Fibroblast of lung (primary cell): Measurements from ENCODE around the gene GRK5. TPM values are rescaled to one million over a fixed set of nuclear protein-coding genes. Genes with fewer than 3 reads are reported as not detected.

Experiments
- DNase-seq, 2 donors: peaks; one replicate each; pipeline versions ENCODE4 v3.0.0 to v3.0.0-alpha.2; 2010; ENCODE audit warnings: low read depth in 2 of 2
- H2AFZ ChIP-seq: 2 replicates; pipeline ENCODE4 v1.5.1; 2012; ENCODE audit warnings: low read length, control low read depth, inconsistent platforms
- H3K27ac ChIP-seq: 2 replicates; pipeline ENCODE4 v1.5.1; 2011; ENCODE audit warnings: low read length, control low read depth; ENCODE audit not compliant: insufficient read depth
- H3K27me3 ChIP-seq: 2 replicates; pipeline ENCODE4 v1.5.1; 2011; ENCODE audit warnings: mild to moderate bottlenecking, low read length; ENCODE audit not compliant: control insufficient read depth, insufficient read depth
- H3K36me3 ChIP-seq: 2 replicates; pipeline ENCODE4 v1.5.1; 2011; ENCODE audit warnings: low read length; ENCODE audit not compliant: control insufficient read depth, insufficient read depth
- H3K4me1 ChIP-seq: 2 replicates; pipeline ENCODE4 v1.5.1; 2011; ENCODE audit warnings: low read length; ENCODE audit not compliant: control insufficient read depth, insufficient read depth; ENCODE audit errors: extremely low read depth
- H3K4me2 ChIP-seq: 2 replicates; pipeline ENCODE4 v1.5.1; 2011; ENCODE audit warnings: low read length, control low read depth; ENCODE audit not compliant: insufficient read depth; ENCODE audit errors: extremely low read depth
- H3K4me3 ChIP-seq, 4 experiments: fragments of 200-600 bp in 1 of 4; sonication (generic) in 1 of 4; replicated peaks in 1 of 4; 2 replicates each; pipeline ENCODE4 v1.5.1; 2011 to 2016; ENCODE audit warnings: low read length in 4 of 4, low read depth in 3 of 4, mild to moderate bottlenecking in 3 of 4, control low read depth in 2 of 4, inconsistent platforms in 1 of 4, mixed read lengths in 1 of 4; ENCODE audit not compliant: insufficient read depth in 1 of 4; ENCODE audit errors: control extremely low read depth in 1 of 4
- H3K79me2 ChIP-seq: 2 replicates; pipeline ENCODE4 v1.5.1; 2012; ENCODE audit warnings: mild to moderate bottlenecking, low read length, inconsistent platforms; ENCODE audit not compliant: control insufficient read depth, insufficient read depth
- H3K9ac ChIP-seq: 2 replicates; pipeline ENCODE4 v1.5.1; 2011; ENCODE audit warnings: mild to moderate bottlenecking, low read length, control low read depth; ENCODE audit not compliant: insufficient read depth
- H3K9me3 ChIP-seq: 2 replicates; pipeline ENCODE4 v1.5.1; 2012; ENCODE audit warnings: low read depth, low read length; ENCODE audit not compliant: control insufficient read depth, insufficient read depth
- H4K20me1 ChIP-seq: 2 replicates; pipeline ENCODE4 v1.5.1; 2011; ENCODE audit warnings: low read length; ENCODE audit not compliant: control insufficient read depth, insufficient read depth; ENCODE audit errors: extremely low read depth
- EZH2 ChIP-seq: IDR thresholded peaks from 2 replicates; pipeline ENCODE4 v1.5.1; 2012; ENCODE audit warnings: low read length, control low read depth, mild to moderate bottlenecking; ENCODE audit errors: missing control alignments
- polyA plus RNA-seq, 2 donors: library from polyadenylated mRNA; depleted of rRNA in 1 of 2; stranded (reverse) in 1 of 2; unstranded in 1 of 2; fragments of >200 nt; gene quantifications; 2 replicates each; pipeline ENCODE4 v1.2.1, GENCODE V29; 2011 to 2012; ENCODE audit warnings: missing spikeins in 1 of 2
- total RNA-seq: library from RNA; depleted of rRNA; stranded (reverse); fragments of >200 nt; gene quantifications from 2 replicates; pipeline ENCODE4 v1.2.1, GENCODE V29; 2014
- TF ChIP-seq, protein P1 (sequence below), 2 donors: IDR thresholded peaks in 1 of 2; conservative IDR thresholded peaks in 1 of 2; 1 replicate in 1 of 2; 2 replicates in 1 of 2; pipeline ENCODE4 v1.5.1; 2011 to 2012; ENCODE audit warnings: low read length in 2 of 2, control low read depth in 1 of 2, inconsistent platforms in 1 of 2, low read depth in 1 of 2, mild to moderate bottlenecking in 1 of 2

The GRK5 gene
- total and polyA plus RNA-seq, 2 donors (not counting 1 experiment from before 2014, with no cell fraction given), result 24.1 to 90.3 TPM

DNA sequence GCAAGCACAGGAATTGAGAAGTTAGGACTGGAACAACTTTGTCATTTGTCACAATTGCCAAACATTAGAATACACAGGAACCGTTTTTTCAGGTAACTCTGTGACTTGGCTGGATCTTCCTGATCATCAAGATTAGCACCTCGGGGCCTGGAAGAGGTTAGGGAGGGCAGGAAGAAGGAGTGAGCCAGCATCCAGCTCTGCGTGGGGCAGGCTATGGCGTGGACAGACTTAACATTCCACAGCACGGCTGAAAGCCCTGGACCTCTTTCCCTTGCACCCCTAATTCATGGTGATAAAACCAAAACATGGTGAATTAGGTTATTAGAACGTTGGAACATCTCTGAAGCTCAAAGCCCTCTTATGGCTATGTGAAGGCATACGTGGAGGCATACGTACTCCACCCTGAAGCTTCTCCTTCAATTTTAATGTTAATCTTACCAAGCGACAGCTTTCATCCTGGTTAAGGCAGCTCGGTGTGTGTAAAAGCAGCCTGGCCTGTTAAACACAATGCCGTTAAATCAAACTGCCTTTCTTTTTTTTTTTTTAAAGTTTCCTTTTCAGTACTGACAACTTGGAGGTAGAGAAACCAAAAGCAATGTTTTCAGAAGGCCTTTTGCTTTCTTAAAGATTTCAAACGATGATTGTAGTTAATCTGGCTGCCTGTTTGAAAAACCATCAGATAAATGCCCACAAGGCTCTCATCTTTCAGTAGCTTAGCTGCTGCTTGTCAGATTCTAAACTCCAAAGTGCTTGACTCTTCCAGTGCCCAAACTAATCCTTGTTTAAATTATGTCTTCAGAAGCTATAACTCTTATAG is 4.5 kb downstream of the GRK5 start:
- H3K79me2 ChIP-seq, result peaks cover 84% of the 10 kb centered on the region
- H3K9me3 ChIP-seq, result no peaks in the 10 kb centered on the region
- peak overlapping the region in 3 of 4 experiments; percentile 14 to 93 (median 15) for H3K4me3 ChIP-seq
- H3K27ac ChIP-seq, result peak overlapping the region; percentile 84
- no peaks in the 10 kb centered on the region for H3K27me3 ChIP-seq
- H3K4me1 ChIP-seq, result peaks cover 12% of the 10 kb centered on the region
- no peaks in the 10 kb centered on the region for H4K20me1 ChIP-seq
- peak in 1 of 2 donors; percentile 30 for DNase-seq
- TF ChIP-seq EZH2, result no peak
- TF ChIP-seq, protein P1, sequence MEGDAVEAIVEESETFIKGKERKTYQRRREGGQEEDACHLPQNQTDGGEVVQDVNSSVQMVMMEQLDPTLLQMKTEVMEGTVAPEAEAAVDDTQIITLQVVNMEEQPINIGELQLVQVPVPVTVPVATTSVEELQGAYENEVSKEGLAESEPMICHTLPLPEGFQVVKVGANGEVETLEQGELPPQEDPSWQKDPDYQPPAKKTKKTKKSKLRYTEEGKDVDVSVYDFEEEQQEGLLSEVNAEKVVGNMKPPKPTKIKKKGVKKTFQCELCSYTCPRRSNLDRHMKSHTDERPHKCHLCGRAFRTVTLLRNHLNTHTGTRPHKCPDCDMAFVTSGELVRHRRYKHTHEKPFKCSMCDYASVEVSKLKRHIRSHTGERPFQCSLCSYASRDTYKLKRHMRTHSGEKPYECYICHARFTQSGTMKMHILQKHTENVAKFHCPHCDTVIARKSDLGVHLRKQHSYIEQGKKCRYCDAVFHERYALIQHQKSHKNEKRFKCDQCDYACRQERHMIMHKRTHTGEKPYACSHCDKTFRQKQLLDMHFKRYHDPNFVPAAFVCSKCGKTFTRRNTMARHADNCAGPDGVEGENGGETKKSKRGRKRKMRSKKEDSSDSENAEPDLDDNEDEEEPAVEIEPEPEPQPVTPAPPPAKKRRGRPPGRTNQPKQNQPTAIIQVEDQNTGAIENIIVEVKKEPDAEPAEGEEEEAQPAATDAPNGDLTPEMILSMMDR (conservative IDR thresholded peaks at IDR 0.05 in 1 of 2, IDR thresholded peaks at IDR 0.05 in 1 of 2; ENCODE audit: low read depth in 1 of 2, low read length in 2 of 2), result no peak
- H2AFZ ChIP-seq, result no peak overlapping the region
- H3K36me3 ChIP-seq, result no peaks in the 10 kb centered on the region
- H3K4me2 ChIP-seq, result peak overlapping the region; percentile 89
- peak overlapping the region; percentile 22 for H3K9ac ChIP-seq

DNA sequence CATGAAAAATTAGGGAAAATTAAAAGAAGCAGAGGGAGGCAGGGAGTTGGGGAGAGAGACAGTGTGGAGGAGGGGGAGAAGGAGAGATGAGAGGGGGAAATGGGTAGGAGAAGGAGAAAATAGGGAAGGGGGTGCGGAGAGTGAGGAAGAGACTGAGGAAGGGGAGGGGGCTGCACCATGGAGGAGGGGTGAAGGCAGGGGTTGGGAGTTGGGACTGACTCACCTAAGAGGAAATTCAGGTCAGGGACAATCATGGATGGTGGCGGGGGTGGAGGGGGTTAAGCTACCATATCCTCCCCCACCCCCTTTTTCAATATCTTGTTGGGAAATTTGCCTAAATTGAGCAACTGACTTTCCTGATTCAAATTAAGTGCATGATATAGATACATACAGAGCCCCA is 8.0 kb downstream of the GRK5 start:
- Histone ChIP-seq H3K36me3 (no peaks in the 10 kb centered on the region), H4K20me1 (no peaks in the 10 kb centered on the region), H3K79me2 (peaks cover 84% of the 10 kb centered on the region), H3K27ac (no peak overlapping the region), H3K9ac (no peak overlapping the region), H3K4me2 (no peak overlapping the region), H2AFZ (no peak overlapping the region), H3K4me1 (peaks cover 29% of the 10 kb centered on the region), H3K4me3 (no peak overlapping the region), H3K27me3 (no peaks in the 10 kb centered on the region), H3K9me3 (no peaks in the 10 kb centered on the region)
- TF ChIP-seq EZH2, result no peak
- TF ChIP-seq, protein P1 (conservative IDR thresholded peaks at IDR 0.05 in 1 of 2, IDR thresholded peaks at IDR 0.05 in 1 of 2; ENCODE audit: low read depth in 1 of 2, low read length in 2 of 2), result no peak
- DNase-seq, result no peak

DNA sequence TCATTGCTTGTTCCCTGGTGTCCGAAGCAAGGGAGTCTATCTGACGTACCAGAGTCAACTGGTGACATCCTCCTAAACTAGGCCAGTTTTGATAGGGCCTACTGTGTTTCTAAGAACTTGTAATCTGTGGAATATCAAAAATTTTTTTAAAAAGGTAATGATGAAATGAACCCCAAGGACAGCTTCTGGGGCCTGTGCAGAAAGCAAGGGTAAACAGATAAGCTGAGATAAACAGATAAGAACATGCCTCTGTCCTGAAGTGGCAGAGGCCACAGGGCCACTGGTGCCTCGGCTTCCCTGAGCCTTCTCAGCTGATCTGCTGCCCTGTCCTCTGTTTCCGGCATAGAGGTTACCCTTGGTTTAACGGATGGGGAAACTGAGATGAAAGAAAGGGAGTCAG is 8.8 kb downstream of the GRK5 start:
- Histone ChIP-seq H3K4me2 (no peak overlapping the region), H3K9ac (no peak overlapping the region), H3K9me3 (no peaks in the 10 kb centered on the region), H3K4me3 (no peak overlapping the region), H3K36me3 (no peaks in the 10 kb centered on the region), H3K79me2 (peaks cover 79% of the 10 kb centered on the region), H3K27ac (no peak overlapping the region), H4K20me1 (no peaks in the 10 kb centered on the region), H2AFZ (no peak overlapping the region), H3K27me3 (no peaks in the 10 kb centered on the region), H3K4me1 (peaks cover 31% of the 10 kb centered on the region)
- TF ChIP-seq, protein P1 (conservative IDR thresholded peaks at IDR 0.05 in 1 of 2, IDR thresholded peaks at IDR 0.05 in 1 of 2; ENCODE audit: low read depth in 1 of 2, low read length in 2 of 2), result no peak
- no peak for TF ChIP-seq EZH2
- no peak for DNase-seq
